SK-N-SH treated with all-trans-retinoic acid at 6 μM for 48 hours (cell line): Measurements from ENCODE around the gene IGFBP3.

Experiments used
- ATAC-seq: fragments of 200-7000 bp; cut with Tn5 transposase; 3 replicates; pipeline ENCODE4 v1.9.1; 2020; ENCODE audit warnings: mild to moderate bottlenecking, moderate library complexity
- ARNTL ChIP-seq: fragments of 450-650 bp; formaldehyde crosslinking; IDR thresholded peaks from 2 replicates; pipeline ENCODE4 v1.5.0; 2020; ENCODE audit warnings: low read depth, mild to moderate bottlenecking, moderate library complexity, borderline replicate concordance
- CSDC2 ChIP-seq: fragments of 250-450 bp; sonication (Bioruptor Pico); IDR thresholded peaks from 2 replicates; pipeline ENCODE4 v1.5.0; 2020; ENCODE audit warnings: mild to moderate bottlenecking, moderate library complexity
- ESRRG ChIP-seq: fragments of 250-450 bp; sonication (Bioruptor Pico); IDR thresholded peaks from 2 replicates; pipeline ENCODE4 v1.6.1; 2021; ENCODE audit warnings: mild to moderate bottlenecking
- GLIS3 ChIP-seq: fragments of 250-450 bp; sonication (Bioruptor Pico); IDR thresholded peaks from 2 replicates; pipeline ENCODE4 v1.5.0; 2020; ENCODE audit warnings: mild to moderate bottlenecking, moderate library complexity
- ISL1 ChIP-seq: fragments of 250-450 bp; sonication (Bioruptor Pico); IDR thresholded peaks from 2 replicates; pipeline ENCODE4 v2.1.2; 2022; ENCODE audit warnings: mild to moderate bottlenecking, moderate library complexity
- PPARA ChIP-seq: fragments of 250-450 bp; sonication (Bioruptor Pico); IDR thresholded peaks from 2 replicates; pipeline ENCODE4 v1.5.0; 2020; ENCODE audit warnings: mild to moderate bottlenecking, borderline replicate concordance
- RARB ChIP-seq: fragments of 250-450 bp; sonication (Bioruptor Pico); IDR thresholded peaks from 2 replicates; pipeline ENCODE4 v1.8.0; 2021; ENCODE audit warnings: mild to moderate bottlenecking, moderate library complexity
- SNAI2 ChIP-seq: fragments of 250-450 bp; sonication (Bioruptor Pico); IDR thresholded peaks from 2 replicates; pipeline ENCODE4 v1.5.0; 2020; ENCODE audit warnings: mild to moderate bottlenecking, moderate library complexity
- TOX ChIP-seq: fragments of 250-450 bp; sonication (Bioruptor Pico); IDR thresholded peaks from 2 replicates; pipeline ENCODE4 v1.8.0; 2021; ENCODE audit warnings: mild to moderate bottlenecking, moderate library complexity, borderline replicate concordance
- ZC3H10 ChIP-seq: fragments of 250-450 bp; sonication (Bioruptor Pico); IDR thresholded peaks from 2 replicates; pipeline ENCODE4 v1.5.1; 2021; ENCODE audit warnings: mild to moderate bottlenecking, moderate library complexity
- ZFP3 ChIP-seq: fragments of 250-450 bp; sonication (Bioruptor Pico); IDR thresholded peaks from 2 replicates; pipeline ENCODE4 v1.5.0; 2020; ENCODE audit warnings: mild to moderate bottlenecking, moderate library complexity
- ZFP30 ChIP-seq: fragments of 450-650 bp; formaldehyde crosslinking; IDR thresholded peaks from 2 replicates; pipeline ENCODE4 v1.5.0; 2022; ENCODE audit warnings: mild to moderate bottlenecking, moderate library complexity
- ZNF565 ChIP-seq: fragments of 450-650 bp; formaldehyde crosslinking; conservative IDR thresholded peaks from 2 replicates; pipeline ENCODE4 v1.5.0; 2020; ENCODE audit warnings: low read depth, mild to moderate bottlenecking, moderate library complexity
- ZNF70 ChIP-seq: fragments of 450-650 bp; formaldehyde crosslinking; IDR thresholded peaks from 2 replicates; pipeline ENCODE4 v1.5.0; 2020; ENCODE audit warnings: mild to moderate bottlenecking, moderate library complexity
- ZNF8 ChIP-seq: fragments of 450-650 bp; formaldehyde crosslinking; IDR thresholded peaks from 2 replicates; pipeline ENCODE4 v1.5.0; 2020; ENCODE audit warnings: mild to moderate bottlenecking, moderate library complexity
- TF ChIP-seq, protein P1 (sequence below): fragments of 250-450 bp; sonication (Bioruptor Pico); IDR thresholded peaks from 2 replicates; pipeline ENCODE4 v1.8.0; 2020; ENCODE audit warnings: mild to moderate bottlenecking, moderate library complexity, borderline replicate concordance
- TF ChIP-seq, protein P2 (sequence below): fragments of 250-450 bp; sonication (Bioruptor Pico); IDR thresholded peaks from 2 replicates; pipeline ENCODE4 v1.8.0; 2021; ENCODE audit warnings: low read depth, mild to moderate bottlenecking, moderate library complexity, borderline replicate concordance
- TF ChIP-seq, protein P3 (sequence below): fragments of 250-450 bp; sonication (Bioruptor Pico); IDR thresholded peaks from 2 replicates; pipeline ENCODE4 v1.5.1; 2020; ENCODE audit warnings: low read depth, mild to moderate bottlenecking, moderate library complexity
- TF ChIP-seq, protein P4 (sequence below): fragments of 250-450 bp; sonication (Bioruptor Pico); IDR thresholded peaks from 2 replicates; pipeline ENCODE4 v1.5.1; 2021; ENCODE audit warnings: mild to moderate bottlenecking, moderate library complexity

Gene IGFBP3

DNA sequence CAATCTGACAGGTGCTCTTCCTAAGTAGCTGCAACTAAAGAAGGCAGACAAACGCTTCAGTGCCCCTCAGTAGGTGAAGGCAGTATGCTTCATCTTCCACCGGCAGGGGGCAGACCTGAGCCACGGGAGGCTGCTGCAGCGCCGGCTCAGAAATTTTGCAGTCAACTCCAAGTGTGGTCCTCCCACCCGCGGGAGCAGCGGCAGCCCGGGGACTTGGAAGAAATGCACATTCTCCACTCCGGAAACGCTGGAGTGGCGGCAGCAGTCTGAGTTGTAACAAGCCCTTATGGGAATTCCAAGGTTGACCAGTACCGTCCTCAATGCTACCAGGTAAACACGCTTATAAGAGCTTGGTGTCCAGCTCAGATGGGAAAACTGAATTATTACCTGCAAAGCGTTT, 3.4 kb downstream of the IGFBP3 start:
- no peak for TF ChIP-seq TOX (CRISPR knock-in tag)
- ATAC-seq: peak; percentile 71

DNA sequence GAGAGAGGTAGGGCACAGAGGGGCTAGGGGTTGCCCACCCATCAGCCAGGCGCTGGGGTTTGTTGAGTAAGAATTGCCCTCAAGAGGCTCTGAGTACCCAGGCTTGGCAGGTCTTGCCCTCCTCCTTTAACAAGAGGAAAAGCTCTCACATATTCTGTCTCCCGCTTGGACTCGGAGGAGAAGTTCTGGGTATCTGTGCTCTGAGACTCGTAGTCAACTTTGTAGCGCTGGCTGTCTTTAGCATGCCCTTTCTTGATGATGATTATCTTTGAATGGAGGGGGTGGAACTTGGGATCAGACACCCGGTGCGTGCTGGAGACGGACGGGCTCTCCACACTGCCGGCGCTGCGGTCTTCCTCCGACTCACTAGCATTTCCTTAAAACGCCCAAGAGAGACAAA, 4.0 kb downstream of the IGFBP3 start:
- no peak for ATAC-seq
- TF ChIP-seq ZC3H10: no peak
- TF ChIP-seq, protein P1, sequence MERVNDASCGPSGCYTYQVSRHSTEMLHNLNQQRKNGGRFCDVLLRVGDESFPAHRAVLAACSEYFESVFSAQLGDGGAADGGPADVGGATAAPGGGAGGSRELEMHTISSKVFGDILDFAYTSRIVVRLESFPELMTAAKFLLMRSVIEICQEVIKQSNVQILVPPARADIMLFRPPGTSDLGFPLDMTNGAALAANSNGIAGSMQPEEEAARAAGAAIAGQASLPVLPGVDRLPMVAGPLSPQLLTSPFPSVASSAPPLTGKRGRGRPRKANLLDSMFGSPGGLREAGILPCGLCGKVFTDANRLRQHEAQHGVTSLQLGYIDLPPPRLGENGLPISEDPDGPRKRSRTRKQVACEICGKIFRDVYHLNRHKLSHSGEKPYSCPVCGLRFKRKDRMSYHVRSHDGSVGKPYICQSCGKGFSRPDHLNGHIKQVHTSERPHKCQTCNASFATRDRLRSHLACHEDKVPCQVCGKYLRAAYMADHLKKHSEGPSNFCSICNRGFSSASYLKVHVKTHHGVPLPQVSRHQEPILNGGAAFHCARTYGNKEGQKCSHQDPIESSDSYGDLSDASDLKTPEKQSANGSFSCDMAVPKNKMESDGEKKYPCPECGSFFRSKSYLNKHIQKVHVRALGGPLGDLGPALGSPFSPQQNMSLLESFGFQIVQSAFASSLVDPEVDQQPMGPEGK (CRISPR knock-in tag): no peak
- no peak for TF ChIP-seq RARB (CRISPR knock-in tag)
- no peak for TF ChIP-seq ZNF565 (CRISPR knock-in tag)
- no peak for TF ChIP-seq ZNF8
- TF ChIP-seq, protein P2, sequence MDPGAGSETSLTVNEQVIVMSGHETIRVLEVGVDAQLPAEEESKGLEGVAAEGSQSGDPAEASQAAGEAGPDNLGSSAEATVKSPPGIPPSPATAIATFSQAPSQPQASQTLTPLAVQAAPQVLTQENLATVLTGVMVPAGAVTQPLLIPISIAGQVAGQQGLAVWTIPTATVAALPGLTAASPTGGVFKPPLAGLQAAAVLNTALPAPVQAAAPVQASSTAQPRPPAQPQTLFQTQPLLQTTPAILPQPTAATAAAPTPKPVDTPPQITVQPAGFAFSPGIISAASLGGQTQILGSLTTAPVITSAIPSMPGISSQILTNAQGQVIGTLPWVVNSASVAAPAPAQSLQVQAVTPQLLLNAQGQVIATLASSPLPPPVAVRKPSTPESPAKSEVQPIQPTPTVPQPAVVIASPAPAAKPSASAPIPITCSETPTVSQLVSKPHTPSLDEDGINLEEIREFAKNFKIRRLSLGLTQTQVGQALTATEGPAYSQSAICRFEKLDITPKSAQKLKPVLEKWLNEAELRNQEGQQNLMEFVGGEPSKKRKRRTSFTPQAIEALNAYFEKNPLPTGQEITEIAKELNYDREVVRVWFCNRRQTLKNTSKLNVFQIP (CRISPR knock-in tag): no peak
- no peak for TF ChIP-seq ZFP30
- TF ChIP-seq, protein P3, sequence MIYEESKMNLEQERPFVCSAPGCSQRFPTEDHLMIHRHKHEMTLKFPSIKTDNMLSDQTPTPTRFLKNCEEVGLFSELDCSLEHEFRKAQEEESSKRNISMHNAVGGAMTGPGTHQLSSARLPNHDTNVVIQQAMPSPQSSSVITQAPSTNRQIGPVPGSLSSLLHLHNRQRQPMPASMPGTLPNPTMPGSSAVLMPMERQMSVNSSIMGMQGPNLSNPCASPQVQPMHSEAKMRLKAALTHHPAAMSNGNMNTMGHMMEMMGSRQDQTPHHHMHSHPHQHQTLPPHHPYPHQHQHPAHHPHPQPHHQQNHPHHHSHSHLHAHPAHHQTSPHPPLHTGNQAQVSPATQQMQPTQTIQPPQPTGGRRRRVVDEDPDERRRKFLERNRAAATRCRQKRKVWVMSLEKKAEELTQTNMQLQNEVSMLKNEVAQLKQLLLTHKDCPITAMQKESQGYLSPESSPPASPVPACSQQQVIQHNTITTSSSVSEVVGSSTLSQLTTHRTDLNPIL: no peak
- no peak for TF ChIP-seq GLIS3 (CRISPR knock-in tag)
- no peak for TF ChIP-seq SNAI2 (CRISPR knock-in tag)

DNA sequence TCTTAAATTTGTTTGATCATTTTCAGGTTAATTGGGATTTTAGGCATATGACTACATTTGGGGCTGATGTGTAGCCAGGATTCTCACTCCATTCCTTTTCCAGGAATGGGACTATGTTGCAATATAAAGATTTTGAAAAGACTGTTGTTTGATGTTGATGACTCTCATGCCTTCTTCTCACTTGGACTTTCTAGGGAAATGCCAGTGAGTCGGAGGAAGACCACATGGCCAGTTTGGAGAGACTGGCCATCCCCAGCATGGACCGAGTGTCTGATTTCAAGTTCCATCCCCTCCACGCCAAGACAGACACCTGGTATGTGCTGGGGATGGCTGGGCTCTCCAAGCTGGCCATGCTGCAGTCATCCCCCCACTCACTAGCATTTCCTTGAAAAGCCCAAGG, 5.5 kb downstream of the IGFBP3 start:
- no peak for ATAC-seq
- no peak for TF ChIP-seq ZNF70 (CRISPR knock-in tag)
- no peak for TF ChIP-seq ZNF565 (CRISPR knock-in tag)
- TF ChIP-seq, all 23 proteins: peak for 0

DNA sequence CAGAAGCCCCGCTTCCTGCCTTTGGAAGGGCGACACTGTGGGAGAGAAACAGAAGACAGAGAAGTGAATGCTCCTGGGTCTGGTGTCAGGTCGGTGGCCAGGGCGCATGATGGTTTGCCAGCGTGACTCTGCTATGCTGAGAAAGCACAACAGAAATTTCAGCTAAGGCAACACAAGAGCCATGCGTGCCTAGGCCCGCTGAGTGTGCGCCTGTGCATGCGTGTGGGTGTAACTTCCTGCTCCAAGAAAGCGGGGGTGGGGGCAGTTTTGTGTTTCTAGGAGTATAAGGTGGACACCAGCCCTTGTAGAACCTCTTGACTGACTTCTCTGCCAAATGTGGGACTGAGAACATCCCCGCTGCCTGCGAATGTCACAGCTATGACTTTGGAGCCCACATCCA, 6.2 kb downstream of the IGFBP3 start:
- ATAC-seq: no peak
- TF ChIP-seq RARB (CRISPR knock-in tag) (no peak), PPARA (CRISPR knock-in tag) (no peak), ZC3H10 (no peak), CSDC2 (CRISPR knock-in tag) (no peak), ESRRG (no peak), ZNF8 (no peak), TOX (CRISPR knock-in tag) (no peak), ISL1 (CRISPR knock-in tag) (no peak), ARNTL (CRISPR knock-in tag) (no peak), ZFP3 (CRISPR knock-in tag) (no peak)
- TF ChIP-seq, protein P3: no peak
- TF ChIP-seq, protein P4, sequence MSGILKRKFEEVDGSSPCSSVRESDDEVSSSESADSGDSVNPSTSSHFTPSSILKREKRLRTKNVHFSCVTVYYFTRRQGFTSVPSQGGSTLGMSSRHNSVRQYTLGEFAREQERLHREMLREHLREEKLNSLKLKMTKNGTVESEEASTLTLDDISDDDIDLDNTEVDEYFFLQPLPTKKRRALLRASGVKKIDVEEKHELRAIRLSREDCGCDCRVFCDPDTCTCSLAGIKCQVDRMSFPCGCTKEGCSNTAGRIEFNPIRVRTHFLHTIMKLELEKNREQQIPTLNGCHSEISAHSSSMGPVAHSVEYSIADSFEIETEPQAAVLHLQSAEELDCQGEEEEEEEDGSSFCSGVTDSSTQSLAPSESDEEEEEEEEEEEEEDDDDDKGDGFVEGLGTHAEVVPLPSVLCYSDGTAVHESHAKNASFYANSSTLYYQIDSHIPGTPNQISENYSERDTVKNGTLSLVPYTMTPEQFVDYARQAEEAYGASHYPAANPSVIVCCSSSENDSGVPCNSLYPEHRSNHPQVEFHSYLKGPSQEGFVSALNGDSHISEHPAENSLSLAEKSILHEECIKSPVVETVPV (CRISPR knock-in tag): no peak
- TF ChIP-seq, protein P1 (CRISPR knock-in tag): no peak
